ENCODE data around the gene MEF2A.
"Not testable (repeated sequence)": the region's sequence is repeated elsewhere in the genome, so short reads cannot be mapped to it uniquely, and the experiment has no call there.

Gene MEF2A

DNA sequence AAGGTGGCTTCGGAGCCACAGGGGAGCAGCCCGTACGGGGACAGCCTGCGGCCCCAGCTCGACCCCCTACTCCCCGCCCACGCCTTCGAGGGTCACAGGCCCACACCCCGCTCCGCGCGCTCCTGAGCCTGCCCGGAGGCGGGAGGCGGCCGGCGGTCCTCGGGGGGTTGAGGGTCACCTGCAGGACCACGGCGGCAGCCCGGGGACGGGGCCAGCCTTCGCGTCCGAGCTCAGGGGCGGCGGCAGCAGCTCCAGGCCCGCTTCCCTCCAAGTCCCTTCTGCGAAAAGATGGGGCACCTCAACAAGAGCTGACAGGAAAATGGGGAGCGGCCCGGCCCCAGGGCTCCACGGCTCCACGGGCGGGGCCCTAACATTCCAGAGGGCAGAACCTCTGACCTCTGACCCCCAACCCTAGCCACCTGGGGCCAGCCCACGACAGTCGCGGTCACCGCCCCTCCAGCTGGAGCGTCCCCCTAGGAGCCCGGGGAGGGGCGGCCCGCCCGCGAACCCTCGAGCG lies 167.0 kb downstream of the MEF2A start:
- FAIRE-seq = no peak

DNA sequence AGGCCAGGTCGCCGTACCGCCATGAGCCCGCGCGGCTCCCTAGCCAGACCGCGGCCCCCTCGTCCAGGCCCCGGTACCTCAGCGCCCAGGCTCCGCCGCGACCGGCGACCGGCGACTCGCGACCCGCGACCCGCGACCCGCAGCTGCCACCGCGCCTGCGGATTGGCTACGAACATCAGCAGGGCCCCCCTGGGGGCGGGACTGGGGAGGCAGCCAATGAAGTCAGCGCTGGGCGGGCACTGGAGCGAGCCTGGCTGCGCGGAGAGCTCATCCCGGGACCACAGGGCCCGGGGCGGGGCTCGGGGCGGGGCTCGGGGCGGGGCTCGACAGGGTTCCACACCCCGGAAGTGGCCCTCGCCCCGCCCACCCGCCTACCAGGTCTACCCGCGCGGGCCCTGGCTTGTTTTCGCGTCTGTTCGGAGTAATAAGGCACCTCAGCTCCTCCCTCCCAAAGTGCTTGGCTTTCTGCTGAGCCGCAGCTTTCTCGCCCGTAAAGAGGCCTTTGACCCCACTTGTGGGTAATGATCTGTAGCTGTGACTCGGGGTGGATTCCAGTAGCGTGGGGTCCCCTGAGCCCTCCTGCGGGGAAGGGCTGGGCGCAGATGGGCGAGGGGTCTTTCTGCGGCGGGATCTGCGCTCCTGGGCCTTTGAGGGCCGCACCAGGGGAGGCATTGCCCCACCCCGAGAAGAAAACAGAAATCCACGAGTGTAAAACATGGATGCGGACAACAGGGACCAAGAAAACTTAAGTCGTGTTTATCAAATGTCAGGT lies 167.7 kb downstream of the MEF2A start, which contains the start of gene LYSMD4:
Gene LYSMD4 (minus strand): TSS at position 170 of the 772 bp plus-strand sequence. CDS start 1,438 bp downstream, outside the sequence.
- FAIRE-seq = no peak

DNA sequence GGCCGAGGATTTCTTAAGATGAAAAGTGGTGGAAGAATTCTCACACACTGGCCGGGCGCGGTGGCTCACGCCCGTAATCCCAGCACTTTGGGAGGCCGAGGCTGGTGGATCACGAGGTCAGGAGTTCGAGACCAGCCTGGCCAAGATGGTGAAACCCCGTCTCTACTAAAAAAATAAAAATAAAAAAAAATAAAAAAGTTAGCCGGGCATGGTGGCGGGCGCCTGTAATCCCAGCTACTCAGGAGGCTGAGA lies 168.2 kb downstream of the MEF2A start:
- not testable (repeated sequence) for FAIRE-seq

DNA sequence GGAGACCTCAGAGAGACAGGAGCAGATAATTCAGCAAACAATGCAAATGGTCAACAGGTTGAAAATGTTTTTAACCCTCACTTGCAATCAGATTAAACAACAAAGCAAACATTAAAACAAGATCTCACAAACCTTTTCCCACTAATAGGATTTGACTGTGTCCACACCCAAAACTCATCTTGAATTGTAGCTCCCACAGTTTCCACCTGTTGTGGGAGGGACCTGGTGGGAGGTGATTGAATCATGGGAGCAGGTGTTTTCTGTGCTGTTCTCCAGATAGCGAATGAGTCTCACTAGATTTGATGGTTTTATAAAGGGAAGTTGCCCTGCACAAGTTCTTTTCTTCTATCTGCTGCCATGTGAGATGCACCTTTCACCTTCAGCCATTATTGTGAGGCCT lies 168.8 kb downstream of the MEF2A start:
- FAIRE-seq = no peak

DNA sequence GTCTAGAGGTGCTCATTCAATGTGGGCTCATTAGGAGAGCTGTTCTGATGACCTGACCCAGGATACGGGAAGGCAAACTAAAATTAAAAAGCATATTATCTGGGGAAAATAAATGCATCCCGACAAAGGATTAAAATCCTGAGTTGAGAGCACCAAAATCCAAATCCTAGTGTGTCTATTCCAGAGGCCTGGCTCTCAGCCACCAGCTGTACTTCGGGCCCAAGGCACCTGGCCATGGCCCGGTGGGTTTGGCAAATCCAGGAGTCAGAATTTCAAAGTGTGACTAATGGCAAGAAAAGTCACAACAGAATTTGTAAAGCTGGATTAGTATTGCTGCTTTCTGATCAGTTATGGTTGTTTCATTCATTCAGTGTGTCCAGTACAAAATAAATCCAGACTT lies 170.1 kb downstream of the MEF2A start:
- FAIRE-seq = no peak

DNA sequence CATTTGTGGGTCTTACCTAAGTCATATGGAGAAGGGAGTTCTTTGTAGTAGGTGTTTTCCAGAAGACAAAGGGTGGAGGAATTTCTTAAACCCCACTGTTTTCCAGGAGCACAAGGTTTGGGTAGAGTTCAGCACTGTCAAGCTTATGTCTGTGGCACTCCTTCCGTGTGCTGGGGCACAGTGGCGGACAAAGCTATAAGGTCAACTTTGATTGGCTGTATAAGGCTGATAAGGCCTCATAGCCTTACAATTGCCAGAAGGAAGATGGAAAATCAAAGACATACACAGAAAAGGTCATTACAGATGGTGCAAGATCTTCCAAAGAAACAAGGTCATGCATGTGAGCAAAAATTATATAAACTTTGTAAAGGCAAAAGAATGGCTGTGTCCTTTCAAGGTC lies 170.9 kb downstream of the MEF2A start:
- FAIRE-seq = no peak

DNA sequence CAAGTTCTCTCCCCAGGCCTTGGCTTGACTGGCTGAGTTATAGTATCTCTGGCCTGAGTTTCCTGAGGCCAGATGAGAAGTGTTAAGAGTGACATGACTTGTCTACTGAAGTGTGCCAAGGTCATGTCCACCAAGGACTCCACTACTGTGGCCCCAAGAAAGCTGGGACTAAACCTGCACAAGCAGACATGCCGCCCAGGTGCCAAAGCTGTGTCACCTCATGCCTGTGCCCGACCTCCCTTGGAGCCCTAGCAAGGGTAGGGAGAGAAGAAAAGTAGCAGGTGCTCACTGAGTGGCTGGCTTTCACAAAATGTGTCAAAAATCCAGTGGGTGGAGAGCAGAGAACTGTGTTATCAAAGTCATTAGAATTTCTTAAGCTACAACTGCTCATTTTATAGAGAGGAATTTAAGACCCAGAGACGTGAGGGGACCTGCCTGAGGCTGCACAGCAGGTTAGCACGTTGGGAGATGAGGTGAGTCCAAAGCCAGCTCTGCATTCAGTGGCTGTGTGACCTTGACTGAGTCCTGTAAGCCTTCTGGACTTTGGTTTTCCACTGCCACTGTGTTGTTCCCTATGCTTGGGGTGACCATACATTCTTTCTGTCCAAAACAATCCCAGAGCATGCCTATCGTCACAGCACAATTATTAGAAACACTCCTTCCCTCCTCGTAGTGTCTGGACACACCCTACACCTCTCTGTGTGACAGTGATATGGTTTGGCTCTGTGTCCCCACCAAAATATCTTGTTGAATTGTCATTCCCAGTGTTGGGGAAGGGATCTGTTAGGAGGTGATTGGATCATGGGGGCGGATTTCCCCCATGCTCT lies 172.4 kb downstream of the MEF2A start:
- no peak for FAIRE-seq

DNA sequence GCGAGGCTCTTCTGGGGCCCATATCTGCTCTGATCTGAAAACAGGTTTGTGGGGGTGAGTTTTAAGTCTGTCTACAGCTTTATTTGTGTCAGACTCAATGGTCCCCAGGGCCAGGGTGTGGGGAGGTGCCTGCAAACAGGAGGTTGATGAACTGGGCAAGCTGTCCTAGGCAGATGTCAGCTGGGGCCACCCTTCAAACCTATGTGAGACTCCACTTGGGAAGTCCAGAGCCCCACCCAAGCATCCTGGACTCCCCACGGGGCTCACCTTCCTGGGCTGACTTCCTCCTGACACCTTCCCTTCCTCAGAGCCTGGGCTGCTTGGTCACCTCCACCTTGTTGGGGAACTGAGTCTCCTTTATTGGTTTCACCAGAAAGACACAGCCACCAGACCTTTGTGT lies 176.1 kb downstream of the MEF2A start:
- no peak for FAIRE-seq

DNA sequence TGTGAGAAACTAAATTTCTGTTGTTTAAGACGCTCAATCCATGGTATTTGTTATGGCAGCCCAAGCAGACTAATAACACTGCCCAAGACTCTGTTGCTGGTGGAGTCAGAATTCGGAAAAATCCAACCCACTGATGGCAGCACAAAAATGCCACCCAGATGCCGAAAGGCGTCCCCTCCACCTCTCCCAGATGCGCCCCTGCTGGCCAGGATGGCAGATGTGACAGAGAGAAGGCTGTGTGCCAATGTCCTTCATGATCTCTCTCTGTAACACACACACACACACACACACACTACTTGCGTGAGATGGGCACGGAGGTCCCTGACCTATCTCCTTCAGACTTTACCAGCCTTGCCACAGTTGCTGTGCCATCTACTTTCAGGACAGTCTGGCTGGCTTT lies 178.4 kb downstream of the MEF2A start:
- FAIRE-seq = no peak

DNA sequence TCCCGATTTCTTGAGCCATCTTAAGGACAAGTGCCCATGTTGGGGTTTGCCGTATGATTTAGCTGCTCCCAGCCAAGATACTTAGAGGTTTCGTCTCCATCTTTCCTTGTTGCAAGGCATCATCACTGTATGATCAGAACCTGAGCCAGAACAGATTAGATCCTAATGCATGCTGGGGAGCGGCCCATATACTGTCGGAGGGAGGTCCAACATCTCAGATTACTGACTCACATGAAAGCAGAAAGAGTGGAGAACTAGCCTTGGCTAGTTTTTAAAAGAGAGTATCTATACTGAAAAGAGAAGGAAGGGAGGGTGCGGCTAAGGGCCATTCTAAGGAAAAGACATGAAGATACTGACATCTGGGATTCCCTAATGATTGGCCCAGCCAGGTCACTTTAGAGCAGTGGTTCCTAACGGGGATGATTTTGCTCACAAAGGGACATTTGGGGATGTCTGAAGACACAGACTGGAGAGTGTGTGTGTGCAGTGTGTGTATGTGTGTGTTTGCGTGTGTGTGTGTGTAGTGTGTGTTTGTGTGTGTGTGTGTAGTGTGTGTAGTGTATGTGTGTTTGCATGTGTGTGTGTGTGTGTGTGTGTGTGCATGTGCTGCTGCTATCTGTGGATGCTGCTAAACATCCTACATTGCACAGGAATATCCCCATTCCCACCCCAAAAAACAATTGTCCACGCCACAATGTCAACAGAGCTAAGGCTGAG lies 179.7 kb downstream of the MEF2A start:
- no peak for FAIRE-seq

DNA sequence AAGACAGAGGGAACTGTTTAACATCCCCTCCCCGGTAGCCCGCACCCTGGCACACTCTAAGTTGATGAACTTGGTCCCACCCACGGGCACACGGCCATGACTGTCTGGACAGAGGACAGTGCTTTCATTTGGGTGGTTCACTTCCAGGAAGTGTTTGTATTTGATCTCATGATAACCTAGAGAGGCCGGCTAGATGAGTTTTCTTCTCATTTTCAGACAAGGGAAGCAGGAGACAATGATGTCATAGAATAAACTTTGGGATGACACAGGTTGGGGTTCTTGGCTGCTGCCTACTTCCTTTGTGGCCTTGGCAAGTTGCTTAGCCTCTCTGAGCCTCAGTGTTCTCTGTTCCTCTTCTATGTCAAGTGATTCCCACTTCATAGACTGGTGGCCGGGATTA lies 183.6 kb downstream of the MEF2A start:
- FAIRE-seq = no peak

DNA sequence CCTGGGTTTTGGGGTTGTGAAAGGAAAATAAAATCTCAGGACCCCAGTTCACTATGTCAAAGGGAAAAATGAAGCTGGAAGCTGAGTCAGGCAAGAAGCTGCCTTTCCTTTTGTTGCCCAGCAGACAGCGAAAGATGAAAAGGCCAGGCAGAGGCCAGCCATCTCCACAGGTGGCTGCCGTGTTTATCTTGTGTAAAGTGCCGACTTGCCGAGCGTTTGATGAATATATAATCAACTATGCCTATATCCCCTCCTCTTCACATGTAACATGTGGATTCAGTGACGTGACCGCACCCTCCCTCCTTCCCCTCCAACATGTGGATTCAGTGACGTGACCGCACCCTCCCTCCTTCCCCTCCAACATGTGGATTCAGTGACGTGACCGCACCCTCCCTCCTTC lies 184.5 kb downstream of the MEF2A start:
- FAIRE-seq = not testable (repeated sequence)

DNA sequence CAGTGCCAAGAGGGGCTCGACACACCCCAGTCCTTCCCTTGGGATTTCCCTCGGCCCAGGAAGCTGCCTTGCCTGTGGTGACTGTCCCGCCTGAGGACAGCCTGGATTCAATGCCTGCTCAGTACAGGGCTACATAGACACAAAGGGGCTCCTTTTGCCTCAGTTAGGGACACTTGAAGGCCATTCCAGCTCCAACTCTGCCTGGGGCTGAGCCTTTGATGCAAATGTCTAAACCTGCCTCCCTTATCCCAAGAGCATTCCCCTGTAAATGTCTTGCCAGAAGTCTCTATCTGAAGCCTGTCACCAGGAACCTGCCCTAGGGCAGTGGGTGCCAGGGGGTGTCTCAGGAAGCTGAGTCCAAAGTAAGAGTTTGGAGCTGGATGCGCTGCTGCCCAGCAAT lies 186.8 kb downstream of the MEF2A start:
- FAIRE-seq = no peak

DNA sequence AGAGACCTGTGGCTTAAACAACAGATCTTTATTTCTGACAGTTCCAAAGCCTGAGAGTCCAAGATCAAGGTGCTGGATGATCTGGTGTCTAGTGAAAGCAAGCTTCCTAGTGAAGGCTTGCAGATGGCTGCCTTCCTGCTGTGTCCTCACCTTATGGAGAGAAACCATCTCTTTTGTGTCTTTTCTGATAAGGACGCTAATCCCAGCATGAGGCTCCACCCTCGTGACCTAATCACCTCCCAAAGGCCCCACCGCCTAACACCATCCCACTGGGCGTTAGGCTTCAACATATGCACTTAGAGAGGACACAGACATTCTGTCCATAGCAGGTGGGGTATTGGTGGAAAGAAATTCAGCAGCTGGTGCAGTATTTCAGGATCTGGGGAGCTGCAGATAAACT lies 187.3 kb downstream of the MEF2A start:
- FAIRE-seq = no peak

DNA sequence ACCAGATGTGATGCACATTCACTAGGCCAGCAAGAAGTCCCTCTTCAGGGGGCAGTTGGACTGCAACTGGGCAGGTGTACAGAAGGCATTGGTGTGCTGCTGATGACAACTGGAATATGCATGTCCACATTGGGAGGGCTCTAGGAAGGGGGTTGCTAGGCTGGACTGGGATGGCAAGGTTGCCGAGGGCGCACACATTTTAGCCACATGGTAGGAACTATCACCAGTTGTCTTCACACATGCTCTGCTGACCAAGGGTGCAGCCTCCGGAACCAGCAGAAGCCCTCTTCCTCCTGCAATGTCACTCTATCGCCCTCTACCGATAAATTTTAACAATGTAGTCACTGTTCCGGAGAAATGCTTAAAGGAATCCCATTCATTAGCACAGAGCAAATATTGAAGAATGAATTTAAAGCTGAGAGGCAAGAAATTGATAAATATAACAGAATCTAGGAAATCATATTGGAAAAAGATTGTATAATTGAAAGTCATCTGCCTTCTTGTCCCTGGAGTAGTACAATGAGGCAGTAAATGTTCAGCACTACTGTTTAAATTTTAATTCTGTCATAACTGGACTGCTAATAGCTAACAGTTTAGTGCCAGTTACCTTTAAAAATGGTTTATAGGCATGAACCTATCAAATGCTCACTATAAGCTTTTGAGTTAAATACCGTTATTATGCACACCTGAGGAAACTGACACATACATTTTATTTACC lies 190.1 kb downstream of the MEF2A start:
- FAIRE-seq = peak; percentile 57

DNA sequence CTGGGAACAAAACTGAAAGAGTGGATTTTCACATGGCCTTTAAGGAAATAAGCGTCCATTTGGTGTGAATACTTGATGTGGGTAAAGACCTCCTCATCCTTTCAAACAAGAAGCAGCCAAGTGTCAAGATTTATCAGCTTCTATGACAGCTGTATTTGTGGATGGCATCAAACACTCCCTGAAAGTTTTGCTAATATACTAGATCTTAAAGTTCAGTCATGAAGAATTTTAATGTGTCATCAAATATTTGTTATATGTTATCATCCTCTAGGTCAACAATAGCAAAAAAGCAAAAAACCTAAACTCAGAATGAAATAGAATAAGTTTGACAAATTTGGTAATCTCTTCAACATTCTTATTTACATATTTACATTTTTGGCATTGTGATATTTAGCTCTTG lies 196.5 kb downstream of the MEF2A start:
- FAIRE-seq = no peak

DNA sequence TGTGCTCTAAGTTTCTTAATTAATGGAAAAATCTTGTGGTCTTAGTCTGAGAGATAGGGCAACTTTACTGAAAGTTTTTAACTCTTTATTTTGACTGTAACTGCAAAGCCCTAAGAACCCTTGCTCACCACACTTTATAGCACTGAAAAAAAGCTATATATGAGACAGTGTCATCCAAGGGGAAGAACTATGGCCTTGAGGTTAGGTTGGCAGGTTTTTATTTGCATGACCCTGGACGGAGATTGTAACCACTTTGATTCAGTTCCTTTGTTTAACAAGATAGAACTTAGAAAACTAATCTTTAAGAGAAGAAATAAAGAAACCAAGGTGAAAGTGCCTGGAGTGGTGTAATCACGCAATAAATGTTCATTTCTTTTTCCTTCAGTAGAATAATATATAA lies 198.0 kb downstream of the MEF2A start:
- no peak for FAIRE-seq

DNA sequence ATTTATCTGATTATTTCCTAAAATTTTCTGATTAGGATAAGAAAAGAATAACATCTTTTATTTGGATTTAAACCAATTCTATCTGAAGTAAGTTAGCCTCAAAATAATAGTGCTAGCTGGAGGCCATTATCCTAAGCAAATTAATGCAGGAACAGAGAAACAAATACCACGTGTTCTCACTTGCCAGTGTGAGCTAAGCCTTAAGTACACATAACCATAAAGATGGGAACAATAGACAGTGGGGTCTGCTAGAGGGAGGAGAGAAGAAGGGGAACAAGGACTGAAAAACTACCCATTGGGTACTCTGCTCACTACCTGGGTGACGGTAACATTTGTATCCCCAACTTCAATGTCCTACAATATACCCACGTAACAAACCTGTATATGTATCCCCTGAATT lies 198.7 kb downstream of the MEF2A start:
- FAIRE-seq = no peak

Measured in TTC549 (cell line).